Cardiac fibroblast (primary cell): ENCODE measurements around the gene CACNG3.

ENCODE experiments used
- DNase-seq, 2 donors: peaks; one replicate each; pipeline versions ENCODE4 v3.0.0 to v3.0.0-alpha.2; 2010; ENCODE audit warnings: low read depth in 2 of 2
- H3K4me3 ChIP-seq, 2 donors: replicated peaks in 1 of 2; 1 replicate in 1 of 2; 2 replicates in 1 of 2; pipeline ENCODE4 v1.5.1; 2011; ENCODE audit warnings: low read depth in 2 of 2, low read length in 2 of 2, mild to moderate bottlenecking in 2 of 2, moderate library complexity in 1 of 2
- TF ChIP-seq, protein P1 (sequence below): IDR thresholded peaks from one replicate; pipeline ENCODE4 v1.5.1; 2011; ENCODE audit warnings: low read depth, mild to moderate bottlenecking, low read length, inconsistent platforms

Gene CACNG3

DNA sequence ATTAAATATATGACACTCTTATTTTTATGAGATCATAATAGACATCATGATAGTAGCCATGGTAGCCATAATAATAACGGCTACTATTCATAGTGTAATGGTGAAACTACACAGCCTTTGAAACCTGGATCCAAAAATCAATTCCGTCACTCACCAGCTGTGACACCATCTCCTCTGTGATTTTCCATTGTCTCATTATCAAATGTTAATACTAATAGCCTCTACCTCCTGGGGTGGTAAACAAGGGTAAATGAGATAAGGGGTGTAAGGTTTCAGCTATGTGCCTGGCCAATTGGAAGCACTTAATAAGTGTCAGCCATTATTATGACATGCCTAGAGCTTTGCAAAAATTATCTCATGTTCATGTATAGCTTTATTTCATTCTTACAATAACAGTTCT lies 88.6 kb downstream of the CACNG3 start:
- TF ChIP-seq, protein P1, sequence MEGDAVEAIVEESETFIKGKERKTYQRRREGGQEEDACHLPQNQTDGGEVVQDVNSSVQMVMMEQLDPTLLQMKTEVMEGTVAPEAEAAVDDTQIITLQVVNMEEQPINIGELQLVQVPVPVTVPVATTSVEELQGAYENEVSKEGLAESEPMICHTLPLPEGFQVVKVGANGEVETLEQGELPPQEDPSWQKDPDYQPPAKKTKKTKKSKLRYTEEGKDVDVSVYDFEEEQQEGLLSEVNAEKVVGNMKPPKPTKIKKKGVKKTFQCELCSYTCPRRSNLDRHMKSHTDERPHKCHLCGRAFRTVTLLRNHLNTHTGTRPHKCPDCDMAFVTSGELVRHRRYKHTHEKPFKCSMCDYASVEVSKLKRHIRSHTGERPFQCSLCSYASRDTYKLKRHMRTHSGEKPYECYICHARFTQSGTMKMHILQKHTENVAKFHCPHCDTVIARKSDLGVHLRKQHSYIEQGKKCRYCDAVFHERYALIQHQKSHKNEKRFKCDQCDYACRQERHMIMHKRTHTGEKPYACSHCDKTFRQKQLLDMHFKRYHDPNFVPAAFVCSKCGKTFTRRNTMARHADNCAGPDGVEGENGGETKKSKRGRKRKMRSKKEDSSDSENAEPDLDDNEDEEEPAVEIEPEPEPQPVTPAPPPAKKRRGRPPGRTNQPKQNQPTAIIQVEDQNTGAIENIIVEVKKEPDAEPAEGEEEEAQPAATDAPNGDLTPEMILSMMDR = no peak

DNA sequence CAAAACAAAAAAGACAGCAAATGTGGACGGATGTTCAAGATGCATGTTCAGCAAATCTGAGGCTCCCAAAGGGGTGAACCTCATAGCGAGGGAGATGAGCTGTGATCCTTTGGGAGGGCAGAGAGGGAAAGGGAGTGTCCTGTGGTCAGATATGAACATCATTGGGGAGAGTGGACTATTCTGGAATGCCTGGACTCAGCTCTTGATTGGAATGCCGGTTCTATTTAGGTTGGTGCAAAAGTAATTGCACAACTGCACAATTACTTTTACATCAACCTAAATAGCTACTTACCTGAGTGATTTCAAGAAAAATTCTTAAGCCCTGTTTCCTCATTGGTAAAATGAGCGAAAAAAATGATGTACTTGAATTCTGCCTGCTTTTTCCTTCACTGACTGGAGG lies 89.6 kb downstream of the CACNG3 start:
- TF ChIP-seq, protein P1 = no peak
- no peak overlapping the region for H3K4me3 ChIP-seq
- no peak for DNase-seq

More for the DNA sequence above, 88.6 kb downstream of the CACNG3 start:
- DNase-seq = no peak
- no peak overlapping the region for H3K4me3 ChIP-seq

DNA sequence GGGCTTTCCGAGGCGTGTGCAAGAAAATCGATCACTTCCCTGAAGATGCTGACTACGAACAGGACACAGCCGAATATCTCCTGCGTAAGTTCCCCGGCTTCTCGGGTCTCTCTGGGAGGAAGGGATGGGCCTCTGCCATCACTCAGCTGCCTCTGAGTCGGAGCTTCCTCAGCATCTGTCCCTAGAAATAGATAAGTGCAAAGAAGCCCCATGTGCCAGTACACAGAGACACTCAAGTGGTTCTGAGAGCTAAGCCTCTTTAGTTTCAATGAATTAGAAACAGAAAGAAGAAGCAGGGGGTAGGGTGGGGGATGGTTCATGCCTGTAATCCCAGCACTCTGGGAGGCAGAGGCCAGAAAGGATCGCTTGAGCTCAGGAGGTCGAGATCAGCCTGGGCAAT lies 90.6 kb downstream of the CACNG3 start:
- DNase-seq = no peak
- H3K4me3 ChIP-seq = no peak overlapping the region
- TF ChIP-seq, protein P1 = no peak

DNA sequence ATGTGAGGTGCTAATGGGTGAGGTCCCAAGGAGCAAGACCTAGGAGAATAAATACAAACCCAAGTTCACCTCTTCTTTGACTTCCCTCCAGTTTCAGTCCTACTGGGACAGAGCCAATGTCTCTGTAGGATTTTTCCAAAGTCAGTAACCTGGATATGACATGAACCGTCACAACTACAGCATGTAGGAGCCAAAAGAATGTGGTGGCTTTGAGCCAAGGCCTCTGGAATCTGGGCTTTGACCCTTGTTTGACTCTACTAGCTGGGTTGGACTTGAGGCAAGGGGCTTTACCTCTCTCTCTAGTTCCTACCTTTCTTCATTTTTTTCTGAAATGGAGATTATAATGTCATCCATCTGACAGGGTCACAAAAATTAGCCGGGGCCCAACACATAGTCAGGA lies 91.4 kb downstream of the CACNG3 start:
- TF ChIP-seq, protein P1 = no peak
- no peak overlapping the region for H3K4me3 ChIP-seq

DNA sequence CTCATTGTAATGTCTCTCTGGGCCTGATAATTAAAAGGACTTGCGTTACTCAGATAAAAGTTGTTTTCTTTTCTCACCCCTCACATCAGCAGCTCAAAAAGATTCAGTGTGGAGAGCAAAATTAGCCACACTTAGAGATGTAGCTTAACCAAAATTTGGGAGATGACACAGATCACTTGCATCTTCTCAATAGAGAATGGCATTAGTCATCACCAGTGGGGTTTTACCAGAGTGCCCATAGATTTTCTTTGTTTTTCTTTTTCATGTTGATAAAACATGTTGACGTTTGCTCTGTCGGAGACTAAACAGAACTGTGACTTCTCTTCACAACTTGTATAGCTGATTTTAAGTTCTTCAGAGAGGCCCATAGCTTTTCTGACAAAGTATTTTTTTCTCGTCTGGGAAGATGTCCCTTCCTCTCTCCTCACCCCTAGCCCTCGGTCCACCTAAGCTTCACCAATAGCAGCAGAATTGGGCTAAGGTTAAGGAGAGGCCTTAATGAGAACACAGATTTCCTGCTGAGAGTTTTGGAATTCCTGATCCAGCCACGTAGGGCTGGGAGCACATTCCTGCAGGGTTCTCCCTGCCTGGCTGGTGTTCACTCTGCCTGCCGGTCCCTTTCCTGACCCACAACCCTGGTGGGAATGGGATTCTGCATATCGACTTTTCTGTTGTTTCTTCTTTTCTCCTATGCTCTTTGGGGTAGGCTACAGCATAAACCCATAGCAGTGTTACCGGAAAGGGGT lies 92.6 kb downstream of the CACNG3 start:
- TF ChIP-seq, protein P1 = no peak
- DNase-seq = no peak
- no peak overlapping the region for H3K4me3 ChIP-seq

More for the DNA sequence above, 91.4 kb downstream of the CACNG3 start:
- no peak for DNase-seq

DNA sequence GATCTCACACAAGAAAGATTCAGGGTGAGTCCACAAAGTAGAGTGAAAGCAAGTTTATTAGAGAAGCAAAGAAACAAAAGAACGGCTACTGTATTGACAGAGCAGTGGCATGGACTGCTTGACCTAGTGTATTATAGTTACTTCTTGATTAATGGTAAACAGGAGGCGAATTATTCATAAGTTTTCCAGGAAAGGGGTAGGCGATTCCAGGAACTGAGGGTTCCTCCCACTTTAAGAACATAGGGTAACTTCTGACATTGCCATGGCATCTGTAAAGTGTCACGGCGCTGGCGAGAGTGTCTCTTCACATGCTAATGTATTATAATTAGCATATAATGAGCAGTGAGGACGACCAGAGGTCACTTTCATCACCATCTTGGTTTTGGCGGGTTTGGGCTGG lies 93.2 kb downstream of the CACNG3 start:
- no peak overlapping the region for H3K4me3 ChIP-seq
- DNase-seq = no peak
- TF ChIP-seq, protein P1 = no peak

DNA sequence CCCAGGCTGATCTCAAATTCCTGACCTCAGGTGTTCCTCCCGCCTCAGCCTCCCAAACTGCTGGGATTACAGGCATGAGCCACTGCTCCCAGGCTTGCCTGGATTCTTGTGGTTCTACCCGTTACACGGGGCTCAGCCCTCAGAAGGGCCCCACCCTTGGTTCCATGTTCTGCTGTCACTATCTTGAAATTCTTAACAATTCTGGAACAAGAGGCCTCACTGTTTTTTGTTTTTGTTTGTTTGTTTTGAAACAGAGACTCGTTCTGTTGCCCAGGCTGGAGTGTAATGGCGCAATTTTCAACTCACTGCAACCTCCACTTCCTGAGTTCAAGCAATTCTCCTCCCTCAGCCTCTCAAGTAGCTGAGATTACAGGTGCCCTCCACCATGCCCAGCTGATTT lies 96.6 kb downstream of the CACNG3 start:
- H3K4me3 ChIP-seq = no peak overlapping the region
- no peak for DNase-seq
- TF ChIP-seq, protein P1 = no peak
